OCI-LY7 (cell line): Measurements from ENCODE around the gene MAF.

Experiments used
- CTCF ChIP-seq: fragments of 200-600 bp; sonication (generic); conservative IDR thresholded peaks from 2 replicates; pipeline ENCODE4 v1.5.1; 2014; ENCODE audit warnings: mild to moderate bottlenecking, antibody characterized with exemption, low read length, moderate library complexity, mixed read lengths
- EZH2phosphoT487 ChIP-seq: fragments of 200-600 bp; sonication (generic); IDR thresholded peaks from 2 replicates; pipeline ENCODE4 v1.6.1; 2018; ENCODE audit warnings: low read depth, borderline replicate concordance, mild to moderate bottlenecking, mixed run types, antibody characterized with exemption, low read length, moderate library complexity, mixed read lengths

GRCh38 chr16:79592186-79592585, 8.4 kb downstream of the MAF start:
- TF ChIP-seq CTCF (no peak), EZH2phosphoT487 (no peak)
